HG03342 (cell line): ENCODE data around the gene IL27RA.
A peak's percentile ranks its signal among the peaks of the same experiment; 100 is the strongest.

ENCODE experiments used
- ATAC-seq: cut with Tn5 transposase; IDR thresholded peaks from one replicate; pipeline ENCODE4 v1.9.1; 2021; ENCODE audit warnings: mild to moderate bottlenecking, moderate library complexity; ENCODE audit not compliant: unreplicated experiment

Gene IL27RA

DNA sequence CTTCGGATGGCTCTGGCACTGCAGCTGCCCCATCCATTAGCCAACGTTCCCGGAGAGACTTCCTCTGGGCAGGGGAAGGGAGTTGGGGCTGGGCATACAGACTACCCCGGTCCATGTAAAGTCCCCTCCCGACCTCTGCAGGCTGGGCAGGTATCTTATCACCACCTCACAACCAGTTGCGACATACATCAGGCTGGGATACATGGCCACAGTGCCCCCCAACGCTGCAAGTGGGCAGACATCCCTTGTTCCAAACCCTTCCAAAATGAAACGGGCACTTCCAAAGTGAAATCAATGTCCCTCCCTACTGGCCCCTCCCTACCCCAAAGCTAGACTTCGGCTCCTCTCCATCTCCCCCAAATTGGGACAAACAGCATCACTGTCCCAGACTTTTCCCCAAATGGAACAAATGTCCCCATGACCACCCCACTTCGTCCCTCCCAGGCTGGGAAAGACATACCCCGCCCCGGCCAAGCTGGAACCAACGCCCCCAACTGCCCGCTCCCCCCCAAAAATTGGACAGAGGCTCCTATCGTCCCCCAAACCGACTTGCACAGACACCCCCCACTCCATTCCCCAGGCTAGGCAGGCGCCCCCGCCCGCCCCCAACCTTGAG lies 25.3 kb downstream of the IL27RA start:
- no peak for ATAC-seq

DNA sequence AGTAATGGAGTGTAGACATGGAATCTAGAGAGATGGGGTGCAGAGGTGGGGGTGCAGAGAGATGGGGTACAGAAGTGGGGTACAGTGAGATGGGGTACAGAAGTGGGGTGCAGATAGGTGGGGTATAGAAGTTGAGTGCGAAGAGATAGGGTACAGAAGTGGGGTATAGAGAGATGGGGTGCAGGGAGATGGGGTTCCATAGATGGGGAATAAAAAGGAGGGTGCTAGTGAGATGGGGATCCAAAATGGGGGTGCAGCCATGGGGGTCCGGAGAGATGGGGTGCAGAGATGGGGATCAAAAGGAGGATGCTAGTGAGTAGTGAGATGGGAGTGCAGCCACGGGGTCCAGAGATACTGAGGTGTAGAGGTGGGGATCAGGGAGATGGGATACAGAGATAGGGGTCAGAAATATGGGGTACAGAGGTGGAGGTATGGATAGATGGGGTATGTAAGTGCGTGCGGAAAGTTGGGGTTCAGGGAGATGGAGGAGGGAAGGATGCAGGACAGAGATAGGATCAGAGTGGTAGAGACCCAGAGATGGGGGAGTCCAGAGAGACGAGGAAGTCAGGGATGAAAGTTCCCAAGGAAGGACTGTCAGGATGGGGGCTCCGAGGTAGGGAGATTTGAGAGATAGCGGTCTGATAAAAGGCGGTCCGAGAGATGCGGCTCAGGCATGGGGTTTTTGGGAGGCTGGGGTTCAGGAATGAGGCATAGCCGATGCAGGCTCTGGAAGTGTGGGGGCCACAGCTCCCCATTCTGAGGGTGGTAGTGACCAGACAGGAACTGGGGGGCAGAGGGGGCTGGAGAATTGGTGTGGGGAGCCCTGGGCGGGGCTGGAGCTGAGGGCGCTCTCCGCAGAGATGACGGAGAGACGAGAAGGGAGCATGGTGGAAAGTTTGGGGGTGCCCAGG lies 26.9 kb downstream of the IL27RA start:
- no peak for ATAC-seq

DNA sequence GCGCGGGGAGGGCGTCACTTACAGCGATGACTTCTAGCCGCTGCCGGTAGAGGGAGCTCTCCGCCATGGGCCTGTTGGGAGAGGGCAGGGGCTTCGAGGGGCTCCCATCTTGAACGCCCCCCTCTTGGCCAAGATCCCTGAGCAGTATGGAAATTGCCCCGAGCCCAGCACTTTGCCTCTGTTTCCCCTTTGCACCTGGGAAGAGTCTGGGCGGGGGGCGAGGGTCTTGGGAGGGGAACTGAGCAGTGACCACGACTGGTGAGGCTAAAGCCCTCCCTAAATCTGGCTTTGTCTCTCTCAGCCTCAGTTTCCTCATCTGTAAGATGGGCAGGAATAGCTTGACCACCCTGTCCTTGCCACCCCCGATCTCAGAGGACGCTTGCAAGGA lies 27.5 kb downstream of the IL27RA start:
- no peak for ATAC-seq

DNA sequence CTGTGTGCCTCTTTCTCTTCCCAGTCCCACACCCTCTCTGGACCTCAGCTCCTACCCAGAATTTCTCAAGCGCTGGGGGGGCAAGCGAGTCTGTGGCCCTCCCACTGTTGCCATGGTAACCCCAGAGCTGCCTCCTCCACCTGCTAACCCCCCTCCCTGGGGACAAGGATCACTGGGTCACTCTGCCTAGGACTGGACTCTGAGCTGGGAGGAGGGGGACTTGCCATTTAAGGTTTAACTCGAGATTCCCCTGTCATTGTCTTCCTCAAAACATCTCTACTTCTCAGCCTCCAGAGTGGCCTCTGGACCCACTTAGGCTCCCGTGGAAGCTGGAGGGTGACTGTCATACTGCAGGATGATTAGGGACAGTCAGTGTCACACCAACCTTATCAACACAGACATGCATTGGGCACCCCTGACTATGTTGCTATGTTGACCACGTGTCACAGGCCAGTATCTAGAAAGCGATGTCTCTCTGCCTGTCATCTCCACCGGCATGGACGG lies 28.1 kb downstream of the IL27RA start:
- no peak for ATAC-seq

DNA sequence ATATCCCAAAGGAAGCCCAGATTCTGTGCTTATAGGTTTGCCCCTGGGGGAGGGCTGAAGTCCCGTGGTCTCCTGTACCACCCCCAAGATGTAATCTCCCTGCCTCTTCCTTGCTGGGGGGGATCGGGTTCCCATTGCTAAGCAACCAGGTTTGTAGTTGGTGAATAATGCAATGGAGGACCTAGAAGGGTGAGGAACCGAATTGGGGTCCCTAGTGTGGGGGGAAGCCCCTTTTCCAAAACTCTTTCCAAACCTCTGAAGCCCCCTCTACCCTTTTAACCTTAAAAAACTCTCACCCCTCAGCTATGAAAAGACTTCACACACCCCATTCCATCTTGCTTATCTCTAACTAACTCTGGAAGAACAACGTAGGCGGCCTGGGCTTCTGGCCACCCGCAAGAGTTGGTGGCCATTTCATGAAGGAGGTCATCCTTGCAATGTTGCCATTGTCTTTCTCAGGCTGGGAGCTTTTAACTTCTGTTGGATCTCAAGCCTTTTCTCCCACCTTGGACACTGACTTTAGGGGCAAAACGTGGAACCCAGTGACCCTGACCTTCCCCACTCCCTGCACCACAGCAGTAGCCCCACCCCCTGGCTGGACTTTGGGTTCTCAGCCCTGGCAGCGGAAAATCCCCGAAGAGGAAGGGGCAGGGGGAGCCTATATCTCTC lies 29.7 kb downstream of the IL27RA start:
- no peak for ATAC-seq

DNA sequence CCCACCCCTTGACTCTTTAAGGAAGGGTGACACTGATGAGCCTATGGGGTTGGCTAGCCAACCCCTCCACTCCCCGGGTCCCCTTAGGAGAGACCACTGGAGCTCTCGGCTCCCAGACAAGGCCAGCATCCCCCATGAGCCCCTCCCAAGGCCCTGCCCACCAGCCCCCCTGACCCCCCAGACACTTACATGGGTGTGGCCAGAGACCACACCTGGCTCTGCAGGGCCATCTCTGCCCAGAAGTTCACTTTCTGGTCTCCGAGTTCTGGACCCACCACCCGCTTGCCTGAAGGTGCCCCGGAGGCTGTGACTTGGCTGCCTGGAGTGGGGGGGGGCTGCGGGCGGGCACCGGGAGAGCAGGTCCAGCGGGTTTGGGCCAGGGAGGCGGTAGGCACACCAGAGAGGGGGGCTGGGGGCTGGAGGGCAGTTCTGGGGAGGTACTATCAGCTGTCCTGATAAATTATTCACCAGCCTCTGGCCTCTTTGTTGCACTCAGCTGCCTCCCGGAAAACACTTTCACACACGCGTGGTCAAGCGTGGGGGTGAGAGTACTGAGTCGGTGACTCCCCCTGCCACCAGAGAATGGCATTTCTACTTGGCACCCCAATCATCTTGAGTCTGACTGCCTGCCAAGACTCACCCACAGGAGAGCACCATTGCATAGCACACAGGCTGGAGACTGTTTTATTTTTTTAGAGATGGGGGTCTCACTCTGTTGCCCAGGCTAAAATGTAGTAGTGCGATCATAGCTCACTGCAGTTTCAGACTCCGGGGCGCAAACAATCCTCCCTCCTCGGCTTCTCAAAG lies 30.4 kb downstream of the IL27RA start, which contains the start of gene PALM3:
Gene PALM3, minus strand, starts transcription at position 326 of the 807 bp plus-strand sequence. Its CDS starts 96 bp downstream, at position 230.
- no peak for ATAC-seq

DNA sequence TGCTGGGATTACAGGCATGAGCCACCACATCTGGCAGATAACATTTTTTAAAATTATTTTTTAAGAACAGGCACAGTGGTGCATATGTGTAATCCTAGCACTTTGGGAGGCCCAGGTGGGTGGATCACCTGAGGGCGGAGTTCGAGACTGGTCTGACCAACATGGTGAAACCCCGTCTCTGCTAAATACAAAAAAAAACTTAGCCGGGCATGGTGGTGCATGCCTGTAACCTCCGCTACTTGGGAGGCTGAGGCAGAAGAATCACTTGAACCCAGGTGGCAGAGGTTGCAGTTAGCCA lies 30.9 kb downstream of the IL27RA start:
- no peak for ATAC-seq

DNA sequence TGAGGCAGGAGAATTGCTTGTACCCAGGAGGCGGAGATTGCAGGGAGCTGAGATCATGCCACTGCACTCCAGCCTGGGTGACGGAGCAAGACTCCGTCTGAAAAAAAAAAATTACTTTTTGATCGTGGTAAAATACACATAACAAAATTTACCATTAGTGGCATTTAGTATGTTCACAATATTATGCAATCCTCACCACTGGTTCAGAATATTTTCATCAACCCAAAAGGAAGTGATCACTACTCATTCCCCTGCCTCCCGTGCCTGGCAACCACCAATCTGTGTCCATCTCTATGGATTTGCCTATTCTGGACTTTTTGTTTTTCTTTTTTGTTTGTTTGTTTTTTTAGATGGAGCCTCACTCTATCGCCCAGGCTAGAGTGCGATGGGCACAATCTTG lies 31.5 kb downstream of the IL27RA start:
- no peak for ATAC-seq

DNA sequence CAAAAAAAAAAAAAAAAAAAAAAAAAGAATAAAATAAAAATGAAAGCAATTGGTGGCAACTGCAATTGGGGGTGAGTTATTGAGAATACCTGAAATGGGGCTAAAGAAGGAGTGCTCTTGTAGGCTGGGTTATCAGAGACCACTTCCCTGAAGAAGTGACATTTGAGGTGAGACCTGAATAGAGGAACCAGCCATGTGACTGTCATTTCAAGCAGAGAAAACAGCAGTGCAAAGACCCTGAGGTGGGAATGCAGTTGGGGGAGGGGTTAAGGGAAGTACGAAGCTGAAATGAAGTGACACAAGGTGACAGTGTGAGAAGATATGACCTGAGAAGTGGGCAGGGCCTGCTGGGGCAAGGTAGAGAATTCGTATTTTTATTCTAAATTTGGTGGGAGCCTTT lies 34.6 kb downstream of the IL27RA start:
- no peak for ATAC-seq

DNA sequence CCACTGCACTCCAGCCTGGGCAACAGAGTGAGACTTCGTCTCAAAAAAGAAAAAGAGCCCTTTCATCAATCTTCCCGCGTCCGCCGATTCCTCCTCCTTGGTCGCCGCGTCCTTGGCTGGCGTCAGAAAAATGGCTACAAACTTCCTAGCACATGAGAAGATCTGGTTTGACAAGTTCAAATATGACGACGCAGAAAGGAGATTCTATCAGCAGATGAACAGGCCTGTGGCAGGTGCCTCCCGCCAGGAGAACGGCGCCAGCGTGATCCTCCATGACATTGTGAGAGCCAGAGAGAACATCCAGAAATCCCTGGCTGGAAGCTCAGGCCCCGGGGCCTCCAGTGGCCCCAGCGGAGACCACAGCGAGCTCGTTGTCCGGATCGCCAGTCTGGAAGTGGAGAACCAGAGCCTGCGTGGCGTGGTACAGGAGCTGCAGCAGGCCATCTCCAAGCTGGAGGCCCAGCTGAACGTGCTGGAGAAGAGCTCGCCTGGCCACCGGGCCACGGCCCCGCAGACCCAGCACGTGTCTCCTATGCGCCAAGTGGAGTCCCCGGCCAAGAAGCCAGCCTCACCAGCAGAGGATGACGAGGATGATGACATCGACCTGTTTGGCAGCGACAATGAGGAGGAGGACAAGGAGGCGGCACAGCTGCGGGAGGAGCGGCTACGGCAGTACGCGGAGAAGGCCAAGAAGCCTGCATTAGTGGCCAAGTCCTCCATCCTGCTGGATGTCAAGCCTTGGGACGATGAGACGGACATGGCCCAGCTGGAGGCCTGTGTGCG lies 38.9 kb downstream of the IL27RA start:
- ATAC-seq, result no peak

DNA sequence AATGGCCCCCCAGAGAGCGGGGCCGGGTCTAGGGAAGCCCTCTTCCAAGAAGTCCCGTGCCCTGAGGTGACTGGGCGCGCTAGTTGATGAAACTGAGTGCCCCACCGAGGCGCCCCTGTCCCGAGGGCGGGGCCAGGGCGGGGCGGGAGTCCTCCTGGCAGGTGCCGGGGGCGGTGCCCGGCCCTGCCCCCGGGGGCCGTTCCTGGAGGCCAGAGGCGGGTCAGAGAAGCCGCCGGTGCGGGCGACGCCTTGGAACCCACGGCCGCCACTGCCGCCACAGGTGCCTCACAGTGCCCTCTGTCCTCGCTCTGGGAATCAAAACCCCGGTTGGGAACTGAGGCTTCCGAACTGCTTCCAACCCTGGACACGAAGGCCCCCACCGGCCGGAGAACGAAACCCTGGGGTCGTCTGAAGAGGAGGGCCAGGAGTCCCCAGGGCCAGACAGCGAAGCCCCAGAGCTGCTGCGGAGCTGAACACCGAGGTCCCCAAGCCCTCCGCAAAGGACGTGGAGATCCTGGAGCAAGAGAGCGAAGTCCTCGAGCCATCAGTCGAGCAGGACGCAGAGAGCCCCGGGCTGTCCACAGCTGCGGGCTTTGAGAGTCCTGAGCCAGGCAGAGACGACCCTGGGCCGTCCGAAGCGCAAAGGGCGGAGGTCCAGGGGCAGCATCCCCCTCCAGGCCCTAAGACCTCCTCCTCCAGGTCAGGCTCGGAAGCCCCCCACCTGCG lies 41.1 kb downstream of the IL27RA start, which contains the start of gene MISP3:
Gene MISP3, plus strand, starts transcription at position 252 of the 726 bp plus-strand sequence. CDS start 524 bp downstream, outside the sequence.
- no peak for ATAC-seq

DNA sequence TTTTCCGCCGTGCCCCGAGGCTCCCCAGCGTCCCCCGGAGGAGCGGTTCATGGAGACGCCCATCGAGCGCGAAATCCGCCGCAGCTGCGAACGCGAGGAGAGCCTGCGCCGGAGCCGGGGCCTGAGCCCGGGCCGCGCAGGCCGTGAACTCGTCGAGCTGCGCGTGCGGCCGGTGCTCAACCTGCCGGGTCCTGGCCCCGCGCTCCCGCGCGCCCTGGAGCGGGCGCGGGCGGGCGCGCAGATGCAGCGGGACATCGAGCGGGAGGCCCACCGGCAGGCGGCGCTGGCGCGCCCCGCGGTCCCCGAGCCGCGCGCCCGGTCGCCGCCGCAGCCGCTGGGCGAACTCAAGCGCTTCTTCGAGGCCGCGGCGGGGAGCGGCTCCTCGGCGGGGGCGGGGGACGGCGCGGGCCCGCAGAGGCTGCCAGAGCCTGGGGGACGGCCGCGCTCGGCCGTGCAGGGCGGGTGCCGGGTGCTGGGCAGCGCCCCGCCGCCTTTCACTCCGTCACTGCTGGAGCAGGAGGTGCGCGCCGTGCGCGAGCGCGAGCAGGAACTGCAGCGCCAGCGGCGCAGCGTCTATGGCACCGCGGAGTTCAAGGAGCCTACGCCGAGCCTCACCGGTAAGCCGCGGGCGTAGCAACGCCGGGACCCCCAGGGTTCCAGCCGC lies 41.8 kb downstream of the IL27RA start:
- no peak for ATAC-seq

DNA sequence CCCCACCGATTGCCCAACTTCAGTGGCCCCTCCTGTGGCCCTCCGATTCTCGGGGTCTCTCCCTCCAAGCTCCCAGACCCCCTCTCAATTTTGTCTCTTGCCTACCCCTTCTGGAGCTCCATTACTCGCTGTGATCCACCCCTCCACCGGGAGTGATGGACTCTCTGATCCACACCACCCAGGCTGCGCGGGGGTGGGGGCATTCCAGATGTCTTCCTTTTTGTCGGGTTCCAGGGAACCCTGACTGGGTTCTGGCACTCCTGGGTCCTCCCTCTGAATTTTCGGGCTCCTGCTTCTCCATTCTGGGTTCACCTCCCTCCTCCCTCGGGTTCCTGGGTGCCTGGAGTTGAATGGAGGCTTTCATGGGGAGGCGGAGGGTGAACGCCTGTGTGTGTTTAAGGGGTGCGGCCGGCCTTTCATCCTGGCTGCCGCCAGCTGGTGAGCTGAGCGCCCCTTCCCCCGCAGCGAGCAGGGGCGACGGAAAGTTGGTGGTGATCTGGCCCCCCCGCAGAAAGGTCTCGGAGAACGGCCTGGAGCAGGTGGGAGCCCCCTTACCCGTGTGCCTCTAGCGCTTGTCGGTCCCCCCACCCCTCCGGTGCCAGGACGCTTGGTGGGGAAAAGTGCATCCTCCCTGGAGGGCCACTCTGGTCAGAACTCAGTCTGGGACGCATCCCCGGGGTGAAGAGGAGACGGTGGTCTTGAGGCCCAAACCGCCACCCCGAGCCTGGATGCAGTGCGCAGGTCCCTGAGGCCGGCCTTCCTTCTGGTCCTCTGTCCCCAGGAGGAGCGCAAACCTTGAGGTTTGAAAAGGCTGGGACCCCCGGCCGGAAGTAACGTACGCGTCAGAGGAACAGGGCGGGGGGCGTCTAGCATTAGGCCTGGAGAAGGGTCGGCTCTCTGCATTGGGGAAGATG lies 42.6 kb downstream of the IL27RA start:
- no peak for ATAC-seq

DNA sequence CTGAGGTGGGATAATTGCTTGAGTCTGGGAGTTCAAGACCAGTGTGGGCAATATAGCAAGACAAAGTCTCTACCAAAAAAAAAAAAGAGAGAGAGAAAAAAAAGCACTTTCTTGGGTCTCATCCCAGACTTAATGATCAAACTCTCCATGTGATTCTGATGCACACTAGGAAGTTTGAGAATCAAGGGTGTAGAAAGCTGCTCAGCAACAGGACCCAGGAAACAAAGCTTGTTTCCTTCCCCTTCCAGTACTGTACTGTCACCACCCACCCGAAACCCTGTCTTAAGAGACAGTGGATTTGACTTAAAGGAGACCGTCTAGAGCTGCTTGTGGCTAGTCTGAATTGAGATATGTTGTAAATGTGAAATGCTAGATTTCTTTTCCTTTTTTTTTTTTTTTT lies 46.8 kb downstream of the IL27RA start:
- ATAC-seq, result no peak

DNA sequence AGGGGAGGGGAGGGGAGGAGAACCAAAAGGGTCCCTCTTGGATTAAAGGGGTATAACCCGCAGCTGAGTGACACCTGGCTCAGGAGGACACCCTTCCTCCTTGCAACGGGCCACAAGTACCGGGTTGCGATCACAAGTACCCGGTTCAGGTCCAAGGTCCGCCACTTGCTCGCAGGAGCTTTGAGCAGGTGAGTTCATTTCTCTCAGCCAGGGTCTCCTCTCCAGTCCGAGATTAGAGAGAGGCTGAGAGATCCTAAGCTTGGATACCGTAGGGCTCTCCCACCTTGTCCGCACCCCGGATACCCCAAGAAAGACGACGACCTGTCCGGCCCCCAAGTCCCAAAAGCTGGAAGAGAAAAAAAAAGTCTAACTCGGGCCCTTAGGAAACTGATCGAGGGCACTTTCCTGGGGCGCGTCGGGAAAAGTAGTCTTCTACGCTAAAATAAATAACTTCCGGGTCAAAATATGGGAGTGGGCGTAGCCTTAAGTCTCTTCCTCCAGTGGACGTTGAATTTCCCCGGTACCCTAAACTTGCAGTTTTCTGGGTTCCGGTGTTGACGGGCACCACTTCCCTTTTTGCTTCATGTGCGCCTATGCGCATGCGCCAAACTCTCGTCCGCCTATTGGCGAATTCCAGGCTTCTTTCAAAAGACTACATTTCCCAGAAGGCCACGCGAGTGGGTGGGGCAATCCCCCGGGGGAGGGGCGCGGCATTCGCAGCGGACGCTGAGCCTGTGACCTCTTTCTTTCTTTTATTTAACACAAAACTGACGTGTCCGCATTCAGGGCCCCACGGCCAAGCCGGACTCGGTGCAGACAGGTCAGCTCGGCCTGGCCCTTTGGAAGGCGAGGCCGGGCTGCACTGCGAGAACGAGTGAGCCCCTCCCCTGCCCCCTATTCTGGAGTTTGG lies 49.6 kb downstream of the IL27RA start:
- peak; percentile 85 for ATAC-seq

DNA sequence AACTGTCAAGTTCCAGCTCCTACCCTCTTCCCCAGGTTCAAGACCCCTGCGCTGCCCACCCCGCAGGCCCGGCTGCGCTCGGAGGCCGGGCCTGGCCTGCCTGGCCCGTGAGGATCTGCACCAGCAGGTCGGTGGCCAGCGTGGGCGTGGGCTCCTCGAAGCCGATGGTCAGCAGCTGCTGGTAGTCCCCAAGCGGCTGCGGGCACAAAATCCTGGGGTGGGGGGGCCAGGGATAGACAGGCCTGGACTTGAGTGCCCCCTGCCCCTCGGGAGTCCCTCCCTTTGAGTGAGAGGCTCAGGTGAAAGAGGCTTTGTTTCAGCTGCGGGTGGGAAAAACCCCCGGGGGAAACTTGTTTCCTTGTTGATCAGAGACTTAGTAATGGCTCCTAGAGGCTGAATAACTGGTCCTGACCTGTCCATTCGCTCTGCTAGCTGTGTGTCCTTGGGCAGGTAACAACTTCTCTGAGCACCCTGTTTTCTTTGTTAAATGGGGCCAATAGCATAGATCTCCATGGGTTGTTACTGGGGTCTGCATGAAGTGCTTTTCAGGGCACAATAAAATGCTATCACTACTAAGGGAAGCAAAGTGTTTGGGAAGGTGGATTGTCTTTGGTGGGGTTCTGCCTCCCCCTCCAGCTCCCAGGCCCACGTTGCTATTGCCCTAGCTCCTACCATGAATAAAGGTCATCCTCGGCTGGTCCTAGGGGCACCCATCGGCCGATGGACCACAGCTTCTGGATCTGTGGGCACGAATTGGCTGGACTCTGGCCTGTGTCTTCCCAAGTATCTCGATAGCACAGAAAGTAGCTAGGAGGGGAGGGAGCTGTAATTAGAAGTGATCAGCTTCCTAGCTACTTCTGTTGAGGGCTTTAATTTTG lies 50.5 kb downstream of the IL27RA start:
- peak; percentile 3 for ATAC-seq
